GM23248 (cell line): ENCODE measurements around the gene LCN15. TPM values are rescaled to one million over a fixed set of nuclear protein-coding genes. Genes with fewer than 3 reads are reported as not detected.

Source experiments
- DNase-seq: peaks from one replicate; pipeline ENCODE4 v3.0.0-alpha.2; 2015
- H2AFZ ChIP-seq: fragments of 200-600 bp; sonication (generic); 2 replicates; pipeline ENCODE4 v1.6.1; 2016; ENCODE audit warnings: antibody characterized with exemption
- H3F3A ChIP-seq: fragments of 200-600 bp; sonication (generic); 2 replicates; pipeline ENCODE4 v1.6.1; 2016; ENCODE audit warnings: mild to moderate bottlenecking, antibody characterized with exemption, mixed run types; ENCODE audit not compliant: insufficient read depth
- H3K27ac ChIP-seq: fragments of 200-600 bp; sonication (generic); 2 replicates; pipeline ENCODE4 v1.5.1; 2016; ENCODE audit warnings: mild to moderate bottlenecking
- H3K27me3 ChIP-seq: fragments of 200-600 bp; sonication (generic); replicated peaks from 2 replicates; pipeline ENCODE4 v1.6.1; 2016; ENCODE audit warnings: mild to moderate bottlenecking; ENCODE audit not compliant: insufficient read depth
- H3K36me3 ChIP-seq: fragments of 200-600 bp; sonication (generic); 2 replicates; pipeline ENCODE4 v1.6.1; 2016; ENCODE audit warnings: low read depth, mild to moderate bottlenecking
- H3K4me1 ChIP-seq: fragments of 200-600 bp; sonication (generic); 2 replicates; pipeline ENCODE4 v1.6.1; 2016; ENCODE audit warnings: mild to moderate bottlenecking; ENCODE audit not compliant: insufficient read depth
- H3K4me2 ChIP-seq: fragments of 200-600 bp; sonication (generic); one replicate; pipeline ENCODE4 v1.6.1; 2016; ENCODE audit warnings: mild to moderate bottlenecking; ENCODE audit not compliant: unreplicated experiment
- H3K4me3 ChIP-seq: fragments of 200-600 bp; sonication (generic); 2 replicates; pipeline ENCODE4 v1.5.1; 2016; ENCODE audit warnings: mild to moderate bottlenecking
- H3K79me2 ChIP-seq: fragments of 200-600 bp; sonication (generic); 2 replicates; pipeline ENCODE4 v1.6.1; 2016; ENCODE audit warnings: mild to moderate bottlenecking; ENCODE audit not compliant: insufficient read depth
- H3K9ac ChIP-seq: fragments of 200-600 bp; sonication (generic); 2 replicates; pipeline ENCODE4 v1.6.1; 2016; ENCODE audit warnings: mild to moderate bottlenecking
- H3K9me2 ChIP-seq: fragments of 200-600 bp; sonication (generic); 2 replicates; pipeline ENCODE4 v1.6.1; 2016; ENCODE audit warnings: mixed run types, mild to moderate bottlenecking, moderate library complexity; ENCODE audit not compliant: insufficient read depth
- H3K9me3 ChIP-seq: fragments of 200-600 bp; sonication (generic); one replicate; pipeline ENCODE4 v1.6.1; 2017; ENCODE audit warnings: low read depth
- H4K20me1 ChIP-seq: fragments of 200-600 bp; sonication (generic); 2 replicates; pipeline ENCODE4 v1.6.0; 2016; ENCODE audit not compliant: insufficient read depth
- EZH2 ChIP-seq: fragments of 200-600 bp; sonication (generic); IDR thresholded peaks from 2 replicates; pipeline ENCODE4 v1.6.1; 2018; ENCODE audit warnings: antibody characterized with exemption, mild to moderate bottlenecking; ENCODE audit not compliant: insufficient read depth, poor library complexity, severe bottlenecking
- EZH2phosphoT487 ChIP-seq: fragments of 200-600 bp; sonication (generic); IDR thresholded peaks from 2 replicates; pipeline ENCODE4 v1.6.1; 2018; ENCODE audit warnings: antibody characterized with exemption, moderate library complexity, mild to moderate bottlenecking, low read depth; ENCODE audit not compliant: insufficient read depth
- WGBS, 2 experiments: methylation state at CpG; one replicate each; pipeline ENCODE4 v1.1.6; 2015 to 2017; ENCODE audit warnings: low lambda C conversion rate in 2 of 2, low coverage in 1 of 2; ENCODE audit errors: missing lambda C conversion rate in 2 of 2; 5-methylcytosine and 5-hydroxymethylcytosine counted together
- in situ Hi-C: fragments of 300-500 bp; cut with MboI; formaldehyde crosslinking; loops from 2 replicates; pipeline ENCODE4 v1.15.0; 2020
- polyA plus RNA-seq: library from polyadenylated mRNA; unstranded; fragments of >200 nt; fragmentation: Nextera tagmentation; extraction: Ambion mirVana; gene quantifications from 2 replicates; pipeline ENCODE4 v1.2.1, GENCODE V29; 2016
- total RNA-seq: library from RNA; depleted of rRNA; stranded (reverse); fragments of >200 nt; shearing (Covaris generic); gene quantifications from 2 replicates; pipeline ENCODE4 v1.2.3, GENCODE V29; 2014

LCN15 gene
- total and polyA plus RNA-seq, 2 experiments from 2014 or later: not detected

DNA sequence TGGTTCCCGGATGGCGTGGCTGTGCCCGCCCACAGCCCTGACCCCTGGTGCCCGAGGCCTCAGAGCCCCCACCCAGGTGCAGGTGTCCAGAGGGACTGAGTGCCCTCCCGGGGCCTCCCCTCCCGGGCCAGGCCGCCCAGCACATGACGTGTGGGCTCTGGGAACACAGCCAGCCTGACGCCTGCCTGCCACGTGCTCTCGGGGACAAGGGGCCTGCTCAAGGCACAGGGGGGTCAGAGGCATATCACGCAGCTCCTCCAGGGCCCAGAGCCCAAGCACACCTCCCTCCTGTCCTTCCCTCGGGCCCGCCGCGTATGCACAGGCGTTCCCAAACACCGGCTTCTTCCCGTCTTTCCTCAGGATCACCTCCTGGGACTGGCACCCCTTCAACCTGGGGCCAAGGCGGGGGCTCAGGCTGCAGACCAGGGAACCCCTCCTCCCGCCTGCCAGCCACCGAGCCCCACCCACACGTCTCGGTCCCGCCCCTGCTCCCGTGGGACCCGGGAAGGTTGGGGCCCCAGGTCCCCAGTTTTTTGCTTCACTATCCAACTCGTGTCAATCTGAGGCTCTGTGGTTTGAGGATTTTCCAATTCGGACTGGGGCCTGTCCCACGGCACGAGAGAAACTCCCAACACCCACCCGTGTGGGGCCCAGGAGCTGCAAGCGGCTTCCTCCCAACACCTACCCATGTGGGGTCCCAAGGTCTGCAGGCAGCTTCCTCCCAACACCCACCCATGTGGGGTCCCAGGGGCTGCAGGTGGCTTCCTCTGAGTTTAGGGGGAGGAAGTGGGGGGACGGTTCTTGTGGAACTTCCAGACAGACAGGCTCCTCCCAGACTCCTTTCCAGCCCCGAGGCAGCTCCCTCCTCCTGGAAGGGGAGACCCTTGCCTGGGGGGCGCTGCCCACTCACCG, 23.1 kb downstream of the LCN15 start:
- H3K9ac ChIP-seq: no peak overlapping the region
- no peaks in the 10 kb centered on the region for H3K36me3 ChIP-seq
- H3K4me3 ChIP-seq: no peak overlapping the region
- no peak overlapping the region for H3K4me2 ChIP-seq
- no peaks in the 10 kb centered on the region for H3F3A ChIP-seq
- no peaks in the 10 kb centered on the region for H3K79me2 ChIP-seq
- no peak overlapping the region for H3K27ac ChIP-seq
- H4K20me1 ChIP-seq: no peaks in the 10 kb centered on the region
- no peaks in the 10 kb centered on the region for H3K4me1 ChIP-seq
- in situ Hi-C loops: no loop called here
- 12% methylated on average over 29 to 30 of the region's 37 CpGs for WGBS, 2 experiments
- H3K27me3 ChIP-seq: peaks cover 19% of the 10 kb centered on the region
- no peaks in the 10 kb centered on the region for H3K9me3 ChIP-seq
- peak; percentile 43 for DNase-seq
- H2AFZ ChIP-seq: no peak overlapping the region
- H3K9me2 ChIP-seq: no peaks in the 10 kb centered on the region
- TF ChIP-seq EZH2phosphoT487 (no peak), EZH2 (no peak)

- H3K27ac ChIP-seq: no peak overlapping the region
- no peaks in the 10 kb centered on the region for H3K36me3 ChIP-seq
- H3K4me1 ChIP-seq: no peaks in the 10 kb centered on the region
- H3F3A ChIP-seq: no peaks in the 10 kb centered on the region
- no peaks in the 10 kb centered on the region for H3K9me3 ChIP-seq
- H2AFZ ChIP-seq: no peak overlapping the region
- H4K20me1 ChIP-seq: no peaks in the 10 kb centered on the region
- in situ Hi-C loops: no loop called here
- no peak for TF ChIP-seq EZH2phosphoT487
- TF ChIP-seq EZH2: no peak
- H3K4me3 ChIP-seq: no peak overlapping the region
- no peak overlapping the region for H3K4me2 ChIP-seq
- H3K27me3 ChIP-seq: peaks cover 19% of the 10 kb centered on the region
- DNase-seq: no peak
- H3K79me2 ChIP-seq: no peaks in the 10 kb centered on the region
- no peak overlapping the region for H3K9ac ChIP-seq
- no peaks in the 10 kb centered on the region for H3K9me2 ChIP-seq
- WGBS, 2 experiments: 72 to 77% methylated on average over 10 to 16 of the region's 16 CpGs
Measured at GRCh38 chr9:136740491-136740890, 23.8 kb downstream of the LCN15 start.

GRCh38 chr9:136740069-136740468, 24.2 kb downstream of the LCN15 start:
- no peaks in the 10 kb centered on the region for H3K79me2 ChIP-seq
- no peak overlapping the region for H3K9ac ChIP-seq
- H3K36me3 ChIP-seq: no peaks in the 10 kb centered on the region
- no peak for DNase-seq
- in situ Hi-C loops: no loop called here
- H2AFZ ChIP-seq: no peak overlapping the region
- no peaks in the 10 kb centered on the region for H3F3A ChIP-seq
- H3K4me2 ChIP-seq: no peak overlapping the region
- TF ChIP-seq EZH2phosphoT487 (no peak), EZH2 (no peak)
- no peak overlapping the region for H3K27ac ChIP-seq
- no peaks in the 10 kb centered on the region for H3K9me2 ChIP-seq
- no peaks in the 10 kb centered on the region for H4K20me1 ChIP-seq
- no peaks in the 10 kb centered on the region for H3K4me1 ChIP-seq
- H3K4me3 ChIP-seq: no peak overlapping the region
- H3K9me3 ChIP-seq: no peaks in the 10 kb centered on the region
- H3K27me3 ChIP-seq: peaks cover 19% of the 10 kb centered on the region
- 83 to 86% methylated on average over 11 of the region's 11 CpGs for WGBS, 2 experiments

GRCh38 chr9:136739509-136739908, 24.8 kb downstream of the LCN15 start:
- TF ChIP-seq EZH2 (no peak), EZH2phosphoT487 (no peak)
- peaks cover 19% of the 10 kb centered on the region for H3K27me3 ChIP-seq
- H3K9ac ChIP-seq: no peak overlapping the region
- WGBS, 2 experiments: 30 to 39% methylated on average over 23 of the region's 23 CpGs
- H3K4me3 ChIP-seq: no peak overlapping the region
- no peaks in the 10 kb centered on the region for H3K9me3 ChIP-seq
- DNase-seq: no peak
- no peaks in the 10 kb centered on the region for H3K36me3 ChIP-seq
- H3F3A ChIP-seq: no peaks in the 10 kb centered on the region
- in situ Hi-C loops: no loop called here
- no peaks in the 10 kb centered on the region for H4K20me1 ChIP-seq
- H3K79me2 ChIP-seq: no peaks in the 10 kb centered on the region
- H3K9me2 ChIP-seq: no peaks in the 10 kb centered on the region
- H3K4me1 ChIP-seq: no peaks in the 10 kb centered on the region
- no peak overlapping the region for H2AFZ ChIP-seq
- no peak overlapping the region for H3K4me2 ChIP-seq
- no peak overlapping the region for H3K27ac ChIP-seq
